NCI-H526 treated with DMSO at 0.1 percent for 48 hours (cell line): ENCODE results near the gene CCDC40.

Source experiments
- DNase-seq: peaks from one replicate; lab custom pipeline; 2025; lab: John Stamatoyannopoulos, UW

The CCDC40 gene

GRCh38 chr17:80142929-80143328 is 106.5 kb downstream of the CCDC40 start:
- no peak for DNase-seq

GRCh38 chr17:80145076-80146075 is 108.9 kb downstream of the CCDC40 start:
- no peak for DNase-seq

GRCh38 chr17:80146121-80147034 is 109.9 kb downstream of the CCDC40 start:
- DNase-seq, result peak; percentile 12

GRCh38 chr17:80147035-80147822 is 110.8 kb downstream of the CCDC40 start, which contains the start of gene EIF4A3:
Gene EIF4A3 (minus strand): TSS chr17:80147128. CDS start chr17:80146961, 167 bp downstream.
- peak; percentile 96 for DNase-seq
